SK-N-SH (cell line): ENCODE data around the gene TPRG1. TPM values are rescaled to one million over a fixed set of nuclear protein-coding genes. Genes with fewer than 3 reads are reported as not detected.

Experiments used
- CTCF ChIP-seq: fragments of 200-600 bp; sonication (generic); IDR thresholded peaks from 2 replicates; pipeline ENCODE4 v1.6.1; 2017; ENCODE audit warnings: antibody characterized with exemption, mild to moderate bottlenecking, moderate library complexity
- RXRA ChIP-seq: IDR thresholded peaks from 2 replicates; pipeline ENCODE4 v1.4.0; 2012; ENCODE audit warnings: low read depth, mild to moderate bottlenecking, borderline replicate concordance
- USF2 ChIP-seq: fragments of 150-350 bp; IDR thresholded peaks from 2 replicates; pipeline ENCODE4 v1.6.1; 2017; ENCODE audit warnings: antibody characterized with exemption, low read length, low read depth, borderline replicate concordance
- polyA plus RNA-seq, 3 experiments: library from polyadenylated mRNA; depleted of rRNA; stranded (reverse); fragments of >200 nt; gene quantifications; 2 replicates each; pipeline ENCODE4 v1.2.3, GENCODE V29; 2012

TPRG1 gene
- polyA plus RNA-seq, 1 of the 3 experiments (the other 2 are of a cell fraction) = 0.64 TPM

GRCh38 chr3:189372243-189372642 is 200.5 kb downstream of the TPRG1 start (continued):
- TF ChIP-seq CTCF = no peak
- TF ChIP-seq USF2 = no peak
- no peak for TF ChIP-seq RXRA
